DMS114 treated with DMSO at 0.1 percent for 48 hours (cell line): ENCODE results near the gene PTPRM.
"Not testable (repeated sequence)": the region's sequence is repeated elsewhere in the genome, so short reads cannot be mapped to it uniquely, and the experiment has no call there.

Experiments used
- DNase-seq: peaks from one replicate; lab custom pipeline; 2025; ENCODE audit not compliant: unreplicated experiment; lab: John Stamatoyannopoulos, UW

Gene PTPRM

GRCh38 chr18:8446936-8447335, 879.8 kb downstream of the PTPRM start:
- not testable (repeated sequence) for DNase-seq

DNA sequence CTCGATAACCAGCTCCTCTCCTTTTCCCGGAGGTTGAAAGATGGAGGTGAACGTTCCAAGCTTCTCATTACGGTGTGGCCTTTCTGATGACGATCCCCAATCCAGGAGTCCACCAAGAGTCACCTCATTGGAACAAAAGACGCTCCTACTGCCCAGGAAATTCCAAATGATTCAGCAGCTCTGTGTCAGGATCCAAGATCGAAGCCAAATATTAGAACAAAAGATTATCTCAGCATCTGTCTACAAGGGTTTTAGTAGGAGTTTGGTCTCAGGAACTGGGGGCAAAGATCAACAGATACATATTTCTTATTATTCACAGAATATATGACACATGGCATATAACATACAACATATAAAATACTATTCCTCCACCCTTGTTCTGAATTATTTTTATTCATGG, 881.0 kb downstream of the PTPRM start:
- DNase-seq: no peak

DNA sequence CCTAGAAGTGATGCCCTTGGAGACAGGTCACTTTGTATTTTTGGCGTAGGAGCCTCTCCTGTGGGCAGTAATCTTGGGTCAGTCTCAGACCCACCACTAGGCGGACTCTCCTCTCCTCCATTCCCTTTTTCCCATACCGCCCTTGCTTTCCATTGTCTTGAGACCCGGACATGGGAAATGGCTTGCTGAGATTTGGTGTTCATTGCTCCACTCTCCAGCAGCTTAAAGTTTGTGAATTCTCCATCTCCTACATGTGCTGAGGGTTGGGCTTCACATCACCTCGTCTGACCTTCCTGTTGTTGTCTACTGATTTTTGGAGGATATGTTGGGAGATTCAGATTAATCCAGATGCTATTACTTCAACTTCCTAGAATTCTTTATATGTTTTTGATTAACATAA, 882.9 kb downstream of the PTPRM start:
- DNase-seq: no peak

- DNase-seq: no peak
Observed at GRCh38 chr18:8450898-8451665, 884.0 kb downstream of the PTPRM start.

DNA sequence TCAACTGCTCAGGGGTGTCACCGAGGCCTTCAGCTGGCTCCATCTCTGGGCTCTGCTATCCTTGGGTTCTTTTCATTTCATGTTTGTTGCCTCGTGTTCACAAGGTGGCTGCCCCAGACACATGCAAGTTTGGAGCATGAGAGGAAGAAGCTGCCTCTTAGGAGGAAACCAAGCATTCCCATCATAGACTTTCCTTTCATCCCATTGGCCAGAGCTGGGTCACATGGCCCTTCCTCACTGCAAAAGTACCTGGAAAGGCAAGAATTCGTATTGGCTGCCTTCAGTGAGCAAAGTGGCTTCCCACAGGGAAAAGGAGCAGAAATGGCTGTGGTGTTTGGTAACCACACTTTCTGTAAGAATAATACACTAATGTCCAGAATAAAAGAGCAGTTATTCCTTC, 886.4 kb downstream of the PTPRM start:
- DNase-seq: no peak

GRCh38 chr18:8454136-8454535, 887.0 kb downstream of the PTPRM start:
- no peak for DNase-seq

- no peak for DNase-seq
Observed at GRCh38 chr18:8455661-8456614, 888.8 kb downstream of the PTPRM start.
